Peyer's patch (tissue), 4 donors: ENCODE results near the gene PTPRM. TPM values are rescaled to one million over a fixed set of nuclear protein-coding genes. Genes with fewer than 3 reads are reported as not detected.

ENCODE experiments used
- DNase-seq, 3 donors: peaks; one replicate each; pipeline ENCODE4 v3.0.0-alpha.2; 2017 to 2019
- H3K27ac ChIP-seq, 4 donors: fragments of 200-600 bp; sonication (generic); one replicate each; pipeline ENCODE4 v1.5.1; 2016 to 2019
- H3K27me3 ChIP-seq, 2 donors: fragments of 200-600 bp; sonication (generic); one replicate each; pipeline ENCODE4 v1.5.1; 2019
- H3K36me3 ChIP-seq, 3 donors: fragments of 200-600 bp; sonication (generic); one replicate each; pipeline ENCODE4 v1.5.1; 2016 to 2019
- H3K4me1 ChIP-seq, 4 donors: fragments of 200-600 bp; sonication (generic); one replicate each; pipeline ENCODE4 v1.5.1; 2016 to 2019
- H3K4me3 ChIP-seq, 4 donors: fragments of 200-600 bp; sonication (generic); 1 replicate in 3 of 4; 2 replicates in 1 of 4; pipeline ENCODE4 v1.5.1; 2016 to 2019; ENCODE audit warnings: mild to moderate bottlenecking in 1 of 4
- H3K9me3 ChIP-seq, 4 donors: fragments of 200-600 bp; sonication (generic); one replicate each; pipeline ENCODE4 v1.5.1; 2016 to 2019; ENCODE audit warnings: mild to moderate bottlenecking in 1 of 4
- POLR2A ChIP-seq, 2 donors: fragments of 450-650 bp; IDR thresholded peaks; one replicate each; pipeline ENCODE4 v1.5.1; 2017; ENCODE audit warnings: antibody characterized with exemption in 2 of 2, mild to moderate bottlenecking in 2 of 2, moderate library complexity in 2 of 2
- total RNA-seq, 4 donors: library from RNA; depleted of rRNA; stranded (reverse); fragments of >200 nt; gene quantifications; one replicate each; pipeline ENCODE4 v1.1.0, GENCODE V29; 2016
- TF ChIP-seq, protein P1 (sequence below), 6 experiments: fragments of 450-650 bp in 4 of 6; fragments of 200-600 bp in 2 of 6; sonication (generic) in 1 of 6; IDR thresholded peaks; one replicate each; pipeline ENCODE4 v1.5.1; 2017 to 2019; ENCODE audit warnings: antibody characterized with exemption in 6 of 6, mild to moderate bottlenecking in 3 of 6, moderate library complexity in 1 of 6

Gene PTPRM
- total RNA-seq, 4 donors from 2014 or later = 39.6 to 211 (median 80.3) TPM

- peaks cover 0 to 14% (median 0%) of the 10 kb centered on the region in 4 donors for H3K4me1 ChIP-seq
- H3K27me3 ChIP-seq = no peaks in the 10 kb centered on the region
- H3K27ac ChIP-seq = no peak overlapping the region
- H3K9me3 ChIP-seq = no peaks in the 10 kb centered on the region
- H3K36me3 ChIP-seq = no peaks in the 10 kb centered on the region
- no peak overlapping the region for H3K4me3 ChIP-seq
- DNase-seq = no peak
- no peak for TF ChIP-seq POLR2A (IDR thresholded peaks at IDR 0.05)
- TF ChIP-seq, protein P1, sequence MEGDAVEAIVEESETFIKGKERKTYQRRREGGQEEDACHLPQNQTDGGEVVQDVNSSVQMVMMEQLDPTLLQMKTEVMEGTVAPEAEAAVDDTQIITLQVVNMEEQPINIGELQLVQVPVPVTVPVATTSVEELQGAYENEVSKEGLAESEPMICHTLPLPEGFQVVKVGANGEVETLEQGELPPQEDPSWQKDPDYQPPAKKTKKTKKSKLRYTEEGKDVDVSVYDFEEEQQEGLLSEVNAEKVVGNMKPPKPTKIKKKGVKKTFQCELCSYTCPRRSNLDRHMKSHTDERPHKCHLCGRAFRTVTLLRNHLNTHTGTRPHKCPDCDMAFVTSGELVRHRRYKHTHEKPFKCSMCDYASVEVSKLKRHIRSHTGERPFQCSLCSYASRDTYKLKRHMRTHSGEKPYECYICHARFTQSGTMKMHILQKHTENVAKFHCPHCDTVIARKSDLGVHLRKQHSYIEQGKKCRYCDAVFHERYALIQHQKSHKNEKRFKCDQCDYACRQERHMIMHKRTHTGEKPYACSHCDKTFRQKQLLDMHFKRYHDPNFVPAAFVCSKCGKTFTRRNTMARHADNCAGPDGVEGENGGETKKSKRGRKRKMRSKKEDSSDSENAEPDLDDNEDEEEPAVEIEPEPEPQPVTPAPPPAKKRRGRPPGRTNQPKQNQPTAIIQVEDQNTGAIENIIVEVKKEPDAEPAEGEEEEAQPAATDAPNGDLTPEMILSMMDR (IDR thresholded peaks at IDR 0.05) = no peak
These were observed 46.9 kb downstream of the PTPRM start for GRCh38 chr18:7614042-7614441.

DNA sequence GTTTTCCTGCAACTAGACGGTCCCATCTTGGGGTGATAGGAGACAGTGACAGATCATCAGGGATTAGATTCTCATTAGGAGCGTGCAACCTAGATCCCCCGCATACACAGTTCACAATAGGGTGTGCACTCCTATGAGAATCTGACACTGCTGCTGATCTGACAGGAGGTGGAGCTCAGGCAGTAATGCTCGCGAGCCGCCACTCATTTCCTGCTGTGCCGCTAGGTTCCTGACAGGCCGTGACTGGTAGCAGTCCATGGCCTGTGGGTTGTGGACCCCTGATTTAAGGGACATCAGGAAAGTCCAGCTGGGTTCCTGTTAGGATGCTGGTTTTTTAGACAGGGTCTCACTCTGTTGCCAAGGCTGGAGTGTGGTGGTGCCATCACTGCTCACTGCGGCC, 48.7 kb downstream of the PTPRM start:
- Histone ChIP-seq H3K4me3 (no peak overlapping the region), H3K27ac (no peak overlapping the region), H3K27me3 (no peaks in the 10 kb centered on the region), H3K9me3 (no peaks in the 10 kb centered on the region), H3K36me3 (no peaks in the 10 kb centered on the region), H3K4me1 (peaks cover 0 to 10% (median 0%) of the 10 kb centered on the region in 4 donors)
- TF ChIP-seq, protein P1 (IDR thresholded peaks at IDR 0.05) = no peak
- no peak for TF ChIP-seq POLR2A (IDR thresholded peaks at IDR 0.05)
- no peak for DNase-seq

DNA sequence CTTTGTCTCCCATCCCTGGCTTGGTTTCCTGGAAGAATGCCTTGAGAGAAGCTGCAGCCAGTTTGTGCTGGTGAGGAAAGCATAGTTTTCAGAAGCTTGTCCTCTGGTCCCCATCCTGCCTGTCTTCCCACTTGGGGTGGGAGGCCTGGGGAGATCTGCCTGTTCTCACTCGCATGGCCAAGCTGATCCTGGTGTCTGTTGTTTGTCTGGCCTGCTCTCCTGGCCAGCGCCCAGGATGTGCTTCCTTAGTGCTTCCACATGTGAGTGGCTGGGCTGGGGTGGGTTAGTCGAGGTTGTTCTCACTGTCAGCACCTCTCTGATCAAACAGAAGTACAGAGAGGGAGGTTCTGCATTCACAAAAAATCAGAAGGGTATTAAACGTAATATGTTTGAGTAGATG, 49.5 kb downstream of the PTPRM start:
- H3K27me3 ChIP-seq = no peaks in the 10 kb centered on the region
- no peaks in the 10 kb centered on the region for H3K9me3 ChIP-seq
- H3K36me3 ChIP-seq = no peaks in the 10 kb centered on the region
- no peak for TF ChIP-seq POLR2A (IDR thresholded peaks at IDR 0.05)
- TF ChIP-seq, protein P1 (IDR thresholded peaks at IDR 0.05) = no peak
- DNase-seq = no peak
- H3K4me1 ChIP-seq = peaks cover 0 to 10% (median 0%) of the 10 kb centered on the region in 4 donors
- no peak overlapping the region for H3K4me3 ChIP-seq
- H3K27ac ChIP-seq = peak overlapping the region in 1 of 4 donors; percentile 19

GRCh38 chr18:7617738-7618422, 50.8 kb downstream of the PTPRM start:
- Histone ChIP-seq H3K9me3 (no peaks in the 10 kb centered on the region), H3K4me1 (peaks cover 0 to 10% (median 0%) of the 10 kb centered on the region in 4 donors), H3K36me3 (no peaks in the 10 kb centered on the region), H3K27ac (peak overlapping the region in 1 of 4 donors; percentile 19), H3K27me3 (no peaks in the 10 kb centered on the region), H3K4me3 (no peak overlapping the region)
- DNase-seq = no peak
- no peak for TF ChIP-seq POLR2A (IDR thresholded peaks at IDR 0.05)
- TF ChIP-seq, protein P1 (IDR thresholded peaks at IDR 0.05) = no peak

- no peak for DNase-seq
- Histone ChIP-seq H3K4me3 (no peak overlapping the region), H3K27ac (no peak overlapping the region), H3K9me3 (no peaks in the 10 kb centered on the region), H3K27me3 (no peaks in the 10 kb centered on the region), H3K4me1 (peaks cover 0 to 10% (median 0%) of the 10 kb centered on the region in 4 donors), H3K36me3 (no peaks in the 10 kb centered on the region)
- no peak for TF ChIP-seq POLR2A (IDR thresholded peaks at IDR 0.05)
These were observed 51.9 kb downstream of the PTPRM start for GRCh38 chr18:7618891-7619442.

GRCh38 chr18:7619676-7620075, 52.6 kb downstream of the PTPRM start:
- Histone ChIP-seq H3K27me3 (no peaks in the 10 kb centered on the region), H3K36me3 (no peaks in the 10 kb centered on the region), H3K4me1 (peaks cover 0 to 10% (median 0%) of the 10 kb centered on the region in 4 donors), H3K9me3 (no peaks in the 10 kb centered on the region), H3K27ac (no peak overlapping the region), H3K4me3 (no peak overlapping the region)
- TF ChIP-seq, protein P1 (IDR thresholded peaks at IDR 0.05) = no peak
- TF ChIP-seq POLR2A (IDR thresholded peaks at IDR 0.05) = no peak
- no peak for DNase-seq
